SU-DHL-6 (cell line): ENCODE data around the gene WDR31.

ENCODE experiments used
- EZH2phosphoT487 ChIP-seq: fragments of 200-600 bp; sonication (generic), shearing (Covaris generic); conservative IDR thresholded peaks from 2 replicates; pipeline ENCODE4 v1.6.1; 2018; ENCODE audit warnings: mild to moderate bottlenecking, antibody characterized with exemption, low read length, moderate library complexity, mixed read lengths
- TF ChIP-seq, protein P1 (sequence below): fragments of 200-600 bp; sonication (generic); IDR thresholded peaks from one replicate; pipeline ENCODE4 v1.5.1; 2017; ENCODE audit warnings: antibody characterized with exemption, mild to moderate bottlenecking, low read length, moderate library complexity; ENCODE audit not compliant: insufficient read depth, poor library complexity, severe bottlenecking

DNA sequence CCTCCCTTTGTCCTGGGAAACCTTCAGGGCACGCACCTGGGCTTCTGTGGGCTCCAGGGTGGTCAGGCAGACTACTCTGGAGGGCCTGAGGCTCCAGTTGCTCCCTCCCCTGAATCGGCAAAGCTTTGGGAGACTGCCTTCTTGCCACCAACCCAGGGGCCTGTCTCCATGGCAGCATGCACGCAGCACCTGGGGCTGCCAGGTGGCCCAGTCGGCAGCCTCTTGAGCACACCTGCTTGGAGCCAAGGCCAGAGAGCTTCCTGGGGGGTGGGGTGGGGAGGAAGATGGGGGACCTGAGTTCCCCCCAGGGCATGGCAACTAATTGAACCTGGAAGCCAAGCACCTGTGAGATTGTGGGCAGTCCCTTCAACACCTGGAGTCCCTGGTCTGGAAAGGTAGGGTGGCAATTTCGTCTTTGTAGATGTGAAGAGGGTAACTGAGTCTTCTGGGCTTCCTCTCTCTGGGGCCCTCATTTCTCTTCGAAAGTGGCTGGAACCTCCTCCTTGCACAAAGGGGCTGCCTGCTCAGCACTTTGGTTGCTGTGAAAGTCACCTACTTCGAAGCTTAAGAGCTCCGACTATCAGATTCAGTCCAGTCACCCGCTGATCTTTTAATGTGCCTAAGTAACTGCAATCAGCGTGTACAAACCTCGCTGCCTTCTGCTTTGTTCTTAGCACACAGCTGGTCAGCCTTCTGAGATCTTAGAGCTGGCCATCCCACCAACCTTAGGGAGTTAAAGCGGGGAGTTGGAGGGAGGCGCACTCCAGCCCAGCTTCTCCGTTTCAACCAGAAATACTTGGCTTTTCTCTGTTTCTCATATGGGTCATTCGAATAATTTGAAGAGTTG is 40.9 kb downstream of the WDR31 start:
- TF ChIP-seq, protein P1, sequence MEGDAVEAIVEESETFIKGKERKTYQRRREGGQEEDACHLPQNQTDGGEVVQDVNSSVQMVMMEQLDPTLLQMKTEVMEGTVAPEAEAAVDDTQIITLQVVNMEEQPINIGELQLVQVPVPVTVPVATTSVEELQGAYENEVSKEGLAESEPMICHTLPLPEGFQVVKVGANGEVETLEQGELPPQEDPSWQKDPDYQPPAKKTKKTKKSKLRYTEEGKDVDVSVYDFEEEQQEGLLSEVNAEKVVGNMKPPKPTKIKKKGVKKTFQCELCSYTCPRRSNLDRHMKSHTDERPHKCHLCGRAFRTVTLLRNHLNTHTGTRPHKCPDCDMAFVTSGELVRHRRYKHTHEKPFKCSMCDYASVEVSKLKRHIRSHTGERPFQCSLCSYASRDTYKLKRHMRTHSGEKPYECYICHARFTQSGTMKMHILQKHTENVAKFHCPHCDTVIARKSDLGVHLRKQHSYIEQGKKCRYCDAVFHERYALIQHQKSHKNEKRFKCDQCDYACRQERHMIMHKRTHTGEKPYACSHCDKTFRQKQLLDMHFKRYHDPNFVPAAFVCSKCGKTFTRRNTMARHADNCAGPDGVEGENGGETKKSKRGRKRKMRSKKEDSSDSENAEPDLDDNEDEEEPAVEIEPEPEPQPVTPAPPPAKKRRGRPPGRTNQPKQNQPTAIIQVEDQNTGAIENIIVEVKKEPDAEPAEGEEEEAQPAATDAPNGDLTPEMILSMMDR = no peak
- no peak for TF ChIP-seq EZH2phosphoT487
